NCI-H1105 treated with DMSO at 0.1 percent for 48 hours (cell line): ENCODE results near the gene SERPINA12.
A peak's percentile ranks its signal among the peaks of the same experiment; 100 is the strongest.

ENCODE experiments used
- DNase-seq: peaks from one replicate; lab custom pipeline; 2025; lab: John Stamatoyannopoulos, UW

SERPINA12 gene, protein sequence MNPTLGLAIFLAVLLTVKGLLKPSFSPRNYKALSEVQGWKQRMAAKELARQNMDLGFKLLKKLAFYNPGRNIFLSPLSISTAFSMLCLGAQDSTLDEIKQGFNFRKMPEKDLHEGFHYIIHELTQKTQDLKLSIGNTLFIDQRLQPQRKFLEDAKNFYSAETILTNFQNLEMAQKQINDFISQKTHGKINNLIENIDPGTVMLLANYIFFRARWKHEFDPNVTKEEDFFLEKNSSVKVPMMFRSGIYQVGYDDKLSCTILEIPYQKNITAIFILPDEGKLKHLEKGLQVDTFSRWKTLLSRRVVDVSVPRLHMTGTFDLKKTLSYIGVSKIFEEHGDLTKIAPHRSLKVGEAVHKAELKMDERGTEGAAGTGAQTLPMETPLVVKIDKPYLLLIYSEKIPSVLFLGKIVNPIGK

DNA sequence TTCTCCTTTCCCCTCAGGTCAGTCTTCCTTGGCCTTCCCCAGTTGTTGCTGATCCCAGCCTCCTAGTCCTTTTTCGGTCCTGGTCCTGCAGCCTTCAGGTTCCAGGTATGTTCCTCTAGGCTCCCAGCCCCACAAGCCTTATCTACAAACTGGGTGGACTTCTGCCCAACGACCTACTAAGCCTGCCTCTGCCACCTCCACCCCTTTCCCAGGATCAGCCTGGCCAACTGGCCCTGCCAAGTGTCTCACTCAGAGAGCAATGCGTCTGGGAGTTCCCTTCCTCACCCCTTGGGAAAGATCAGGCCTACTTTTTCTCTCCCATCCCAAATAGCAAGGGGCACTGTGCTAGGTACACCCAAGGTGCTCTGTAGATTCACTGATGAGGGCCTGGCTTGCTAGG, at the start of gene SERPINA12:
TSS of gene SERPINA12 (minus strand) at position 114 of the 400 bp plus-strand sequence. CDS start 11,072 bp downstream, outside the sequence.
- no peak for DNase-seq

DNA sequence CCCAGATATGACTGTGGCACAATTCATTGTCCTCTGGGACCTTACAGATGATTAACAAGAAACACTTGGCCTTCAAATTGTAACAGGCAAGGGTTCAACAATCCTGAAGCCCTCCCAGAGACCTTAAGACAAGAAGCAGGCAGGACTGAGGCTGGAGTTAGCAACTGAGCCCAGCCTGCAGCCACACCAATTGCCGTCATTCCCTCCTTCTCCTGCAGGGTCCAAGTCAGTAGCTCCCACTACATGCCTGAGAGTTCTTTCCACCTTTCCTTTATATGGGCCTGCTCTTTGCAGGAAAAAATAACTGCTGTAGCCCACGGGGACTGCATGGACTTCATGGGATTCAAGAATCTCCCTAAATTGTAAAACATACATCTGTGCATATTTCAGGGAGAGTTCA, 49.6 kb upstream of the SERPINA12 start:
- DNase-seq, result no peak

DNA sequence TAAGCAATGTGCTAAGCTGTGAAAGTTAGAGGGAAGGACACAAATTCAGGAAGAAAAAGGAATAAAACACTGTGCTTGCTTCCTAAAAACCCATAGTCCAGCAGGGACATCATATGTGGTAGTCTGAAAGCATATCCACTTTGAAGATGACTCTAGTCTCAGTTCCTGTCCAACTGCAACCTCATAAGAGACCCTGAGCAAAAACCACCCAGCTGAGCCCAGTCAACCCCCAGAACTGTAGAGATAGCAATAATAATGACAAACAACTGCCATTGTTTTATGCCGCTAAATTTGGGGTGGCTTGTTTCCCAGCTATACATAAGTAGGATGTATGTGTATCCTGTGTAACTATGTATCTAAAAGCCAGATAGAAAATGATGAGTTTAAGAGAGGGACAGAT, 48.1 kb upstream of the SERPINA12 start:
- no peak for DNase-seq

DNA sequence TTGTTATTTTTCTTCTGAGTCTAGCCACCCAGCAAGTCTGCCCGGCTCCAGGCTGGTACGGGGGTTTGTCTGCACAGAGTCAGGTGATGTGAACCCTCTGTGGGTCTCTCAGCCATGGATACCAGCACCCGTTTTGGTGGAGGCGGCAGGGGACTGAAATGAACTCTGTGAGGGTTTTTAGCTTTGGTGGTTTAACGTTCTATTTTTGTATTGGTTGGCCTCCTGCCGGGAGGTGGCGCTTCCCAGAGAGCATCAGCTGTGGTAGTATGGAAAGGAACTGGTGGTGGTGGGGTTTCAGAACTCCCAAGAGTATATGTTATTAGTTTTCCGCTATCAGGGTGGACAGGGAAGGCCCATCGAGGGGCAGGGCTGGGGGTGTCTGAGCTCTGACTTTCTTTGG, 46.7 kb upstream of the SERPINA12 start:
- no peak for DNase-seq

DNA sequence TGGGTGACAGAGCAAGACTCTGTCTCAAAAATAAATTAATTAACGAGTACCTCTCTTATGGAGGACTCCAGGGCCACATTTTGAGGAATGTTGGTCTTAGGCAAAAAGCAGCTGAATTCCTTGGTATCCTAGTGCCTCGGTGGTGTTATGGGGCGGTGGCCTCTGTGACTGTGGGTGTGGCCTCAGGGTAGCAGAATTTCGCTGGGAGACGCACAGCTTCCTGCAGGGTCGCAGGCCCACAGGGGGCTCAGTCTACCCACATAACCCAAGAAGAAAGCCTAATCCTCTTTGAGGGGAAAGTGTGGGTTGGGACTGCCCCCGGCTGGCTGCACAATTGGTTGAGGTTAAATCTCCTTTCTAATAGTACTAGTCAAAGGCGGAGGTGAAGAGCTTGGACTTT, 40.8 kb upstream of the SERPINA12 start:
- no peak for DNase-seq

DNA sequence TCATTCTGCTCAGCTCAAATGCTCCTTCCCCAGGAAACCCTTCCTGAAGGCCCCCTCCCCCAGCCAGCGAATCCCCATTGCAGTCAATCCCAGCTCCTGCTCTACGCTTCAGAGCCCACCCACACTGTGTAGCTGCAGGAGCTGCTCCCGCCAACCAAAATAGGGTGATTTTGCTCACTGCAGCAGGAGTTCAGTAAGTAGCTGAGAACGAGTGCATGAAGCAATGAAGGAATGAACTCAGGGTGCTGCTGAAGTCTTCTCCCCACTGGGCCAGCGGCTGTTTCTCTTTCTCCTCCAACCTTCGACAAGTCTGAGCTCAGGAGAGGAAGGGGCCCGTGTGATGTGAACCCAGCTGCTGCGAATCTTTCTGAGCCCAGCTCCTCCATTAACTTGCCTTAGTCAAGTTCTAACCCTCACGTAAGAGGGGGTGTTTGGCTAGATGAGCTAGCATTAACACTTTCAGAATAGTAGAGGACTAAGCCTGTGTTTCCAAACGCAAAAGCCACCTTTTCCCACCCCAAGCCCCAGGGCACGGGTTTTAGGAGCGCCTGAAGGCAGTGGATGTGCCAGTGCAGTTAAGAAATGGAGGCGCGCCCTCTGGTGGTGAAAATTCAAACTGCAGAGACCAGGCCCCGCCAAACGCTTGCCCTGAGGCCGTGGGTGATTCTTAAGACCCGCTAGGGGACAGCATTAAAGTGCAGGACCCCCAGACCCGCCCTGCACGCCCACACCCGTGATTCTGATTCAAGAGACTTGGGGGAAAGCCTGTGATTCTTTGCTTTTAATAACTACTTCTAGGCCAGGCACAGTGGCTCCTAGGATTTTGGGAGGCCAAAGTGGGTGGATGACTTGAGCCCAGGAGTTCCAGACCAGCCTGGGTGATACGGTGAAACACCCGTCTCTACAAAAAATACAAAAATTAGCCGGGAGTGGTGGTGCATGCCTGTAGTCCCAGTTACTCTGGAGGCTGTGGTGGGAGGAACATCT, 40.0 kb upstream of the SERPINA12 start:
- peak; percentile 42 for DNase-seq

DNA sequence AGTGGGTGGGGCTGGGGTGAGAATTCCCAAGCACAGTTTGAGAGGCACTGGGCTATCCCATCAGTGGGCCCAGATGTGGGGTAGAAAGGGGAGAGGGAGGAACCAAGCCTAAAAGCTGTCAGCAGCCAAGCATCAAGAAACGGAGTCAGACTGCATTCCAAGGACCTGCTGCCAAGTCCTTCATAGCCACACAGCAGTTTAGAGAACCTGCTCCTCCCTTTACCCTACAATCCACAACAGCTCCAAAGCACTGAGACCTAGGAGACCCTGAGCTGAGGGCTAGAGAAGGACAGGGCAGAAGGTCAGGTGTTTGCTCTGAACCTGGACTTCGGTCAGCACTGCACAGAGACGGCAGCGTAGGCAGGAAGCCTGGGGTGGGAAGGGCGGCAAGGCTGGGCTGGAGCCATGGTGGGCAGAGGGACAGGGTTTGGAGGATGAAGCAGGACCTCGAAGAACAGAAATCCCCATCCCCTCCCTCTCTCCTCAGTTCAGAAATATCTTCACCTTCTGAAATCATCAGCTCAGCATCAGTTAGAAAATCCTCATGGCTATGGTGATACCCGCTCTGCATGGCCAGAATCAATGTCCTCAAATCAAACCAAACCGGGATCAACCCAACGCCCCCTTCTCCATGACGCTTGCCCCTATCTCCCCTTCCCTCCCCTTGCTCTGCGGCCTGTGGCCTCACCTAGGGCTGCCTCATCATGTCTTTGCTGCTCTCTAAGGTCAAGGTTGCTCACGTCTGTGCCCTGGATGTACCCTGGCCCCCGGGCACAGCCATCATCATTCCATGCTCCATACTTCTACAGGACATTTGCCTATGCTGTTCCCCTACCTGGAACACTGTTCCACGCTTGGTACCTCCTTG, 39.1 kb upstream of the SERPINA12 start:
- no peak for DNase-seq

DNA sequence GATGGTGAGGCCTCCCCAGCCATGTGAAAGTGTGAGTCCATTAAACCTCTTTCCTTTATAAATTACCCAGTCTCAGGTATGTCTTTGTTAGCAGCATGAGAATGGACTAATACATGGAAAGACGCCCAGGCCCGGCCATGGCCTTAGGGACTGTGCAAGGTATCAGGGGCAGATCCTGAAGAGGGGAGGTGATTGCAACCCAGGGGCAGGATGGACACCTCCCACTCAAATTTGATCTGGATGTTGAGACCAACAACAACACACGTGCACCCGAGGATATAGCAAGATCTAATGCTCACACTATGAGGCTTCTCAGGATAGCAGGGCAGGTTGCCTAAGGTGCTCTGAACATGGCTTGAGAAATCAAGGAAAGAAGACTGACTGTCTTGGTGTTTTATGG, 38.5 kb upstream of the SERPINA12 start:
- no peak for DNase-seq

DNA sequence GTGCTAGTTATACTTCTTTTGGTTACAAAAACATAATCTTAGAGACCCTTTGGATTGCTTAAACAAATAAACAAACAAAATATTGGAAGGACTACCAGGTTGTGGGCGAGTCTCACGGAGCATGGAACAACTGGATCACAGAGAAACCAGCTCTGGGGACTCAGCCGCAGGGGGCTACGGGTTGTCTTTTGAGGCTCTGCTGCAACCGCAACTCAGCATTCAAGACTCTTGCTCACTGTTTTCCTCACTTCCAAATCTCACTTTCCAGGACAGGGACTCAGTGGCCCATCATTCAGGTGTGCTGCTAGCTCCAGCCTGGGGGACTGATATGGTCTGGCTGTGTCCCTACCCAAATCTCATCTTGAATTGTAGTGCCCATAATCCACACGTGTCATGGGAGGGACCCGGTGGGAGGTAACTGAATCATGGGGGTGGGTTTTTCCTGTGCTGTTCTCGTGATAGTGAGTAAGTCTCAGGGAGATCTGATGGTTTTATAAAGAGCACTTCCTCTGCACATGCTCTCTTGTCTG, 37.9 kb upstream of the SERPINA12 start:
- no peak for DNase-seq

DNA sequence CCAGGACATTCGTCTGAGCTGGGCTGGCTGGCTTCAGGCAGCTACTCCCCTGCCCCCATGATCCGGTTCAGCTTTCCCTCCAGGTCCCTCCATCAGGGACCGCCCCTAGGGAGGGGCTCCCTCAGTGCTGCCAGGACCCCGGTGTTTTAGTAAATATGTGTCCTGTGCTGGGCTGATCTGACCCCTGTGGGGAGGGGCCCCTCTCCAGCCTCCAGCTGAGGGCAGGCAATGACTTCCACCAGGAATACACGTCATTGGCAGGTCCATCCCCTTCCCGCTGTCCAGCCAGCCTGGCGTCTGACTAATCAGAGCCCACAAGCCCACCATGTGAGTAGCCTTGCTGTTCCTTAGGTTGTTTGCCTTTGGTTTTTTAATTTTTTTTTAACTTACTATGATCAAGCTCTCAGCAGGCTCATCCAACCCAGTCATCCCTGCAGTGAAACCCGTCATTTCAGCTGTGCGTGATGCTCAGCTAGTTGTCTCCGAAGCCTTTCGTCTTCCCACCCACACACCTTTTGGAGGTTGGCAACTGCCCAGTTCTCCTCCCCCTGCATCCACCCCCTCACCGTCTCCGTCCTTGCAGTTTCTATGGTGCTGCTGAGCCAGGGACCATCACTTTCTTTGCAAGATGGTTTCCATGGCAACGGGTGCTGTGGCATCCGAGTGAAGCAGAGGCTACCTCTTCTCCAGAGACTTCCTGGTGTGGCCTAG, 36.0 kb upstream of the SERPINA12 start:
- peak; percentile 6 for DNase-seq

DNA sequence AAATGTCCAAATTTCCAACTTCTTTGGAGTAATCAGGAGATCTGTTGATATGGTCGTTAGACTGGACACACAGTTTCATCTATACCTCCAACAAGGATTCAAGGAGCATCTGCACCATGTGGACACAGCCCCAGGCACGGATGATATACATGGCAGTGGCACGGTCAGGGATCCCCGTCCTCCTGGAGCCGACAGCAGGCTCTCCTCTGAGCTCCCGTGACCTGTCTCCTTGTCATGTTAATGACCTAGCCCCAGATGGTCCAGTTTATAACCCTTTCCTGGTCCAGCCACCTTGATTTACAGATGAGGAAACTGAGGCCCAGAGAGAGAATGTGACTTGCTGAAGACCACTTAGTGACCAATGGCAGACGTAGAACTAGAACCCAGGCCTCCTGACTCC, 35.5 kb upstream of the SERPINA12 start:
- DNase-seq, result no peak

DNA sequence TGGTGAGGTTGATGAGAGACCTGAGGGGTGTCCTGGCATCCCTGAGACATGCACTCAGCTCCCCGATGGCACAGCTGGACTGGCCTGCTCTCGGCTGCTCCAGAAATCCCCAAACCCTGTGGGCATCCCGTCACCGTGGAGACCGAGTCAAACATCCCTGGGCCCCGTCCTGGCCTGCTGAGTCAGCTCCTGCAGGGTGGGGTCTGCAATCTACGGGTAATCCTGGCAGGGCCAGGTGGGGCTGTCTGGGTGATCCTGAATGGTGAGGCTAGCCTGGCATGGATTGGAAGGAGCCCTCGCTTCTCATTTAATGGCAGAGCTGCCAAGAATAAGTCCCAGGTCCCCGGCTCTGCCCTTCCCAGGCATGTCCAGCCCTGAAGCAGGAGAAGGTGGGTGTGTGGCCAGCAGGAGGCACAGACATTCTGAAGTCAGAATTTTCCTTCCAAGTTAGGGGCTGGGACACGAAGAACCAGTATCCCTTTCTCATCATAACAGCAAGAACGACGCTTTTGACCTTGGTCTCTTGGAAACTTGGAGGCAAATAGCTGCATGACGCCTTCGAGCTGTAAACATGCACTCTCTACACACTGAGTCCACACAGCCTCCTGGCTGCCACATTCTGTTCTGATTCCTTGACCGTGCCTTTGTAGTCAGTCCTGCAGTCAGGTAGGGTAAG, 34.3 kb upstream of the SERPINA12 start:
- DNase-seq, result no peak

DNA sequence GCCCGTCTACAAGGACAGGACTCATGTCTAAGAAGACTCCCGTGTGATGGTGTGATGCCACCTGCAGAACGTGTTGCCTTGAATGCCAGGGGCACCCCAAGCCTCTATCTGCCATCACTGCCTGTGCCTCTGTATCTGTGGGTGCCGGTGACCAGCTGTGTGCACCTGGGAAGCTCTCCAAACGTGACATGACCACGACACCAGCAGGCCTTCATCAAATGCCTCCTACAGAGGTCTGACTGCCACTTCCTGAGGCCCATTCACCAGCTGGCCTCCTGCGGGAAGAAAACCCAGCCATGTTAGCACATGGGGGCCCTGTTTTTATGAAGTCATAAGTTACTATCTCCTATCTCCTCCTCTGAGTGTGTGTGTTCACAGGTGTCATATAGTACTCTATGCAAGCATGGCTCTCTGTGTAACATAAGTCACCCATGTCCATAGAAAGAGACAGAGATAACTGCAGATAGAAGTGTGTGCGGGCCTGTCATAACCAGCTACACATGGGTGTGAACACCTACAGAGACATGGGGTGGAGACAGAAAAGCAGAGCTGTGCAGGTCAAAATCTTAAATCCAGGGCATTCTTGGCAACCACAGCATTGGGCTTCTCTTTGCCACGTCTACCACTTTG, 33.7 kb upstream of the SERPINA12 start:
- DNase-seq, result no peak

DNA sequence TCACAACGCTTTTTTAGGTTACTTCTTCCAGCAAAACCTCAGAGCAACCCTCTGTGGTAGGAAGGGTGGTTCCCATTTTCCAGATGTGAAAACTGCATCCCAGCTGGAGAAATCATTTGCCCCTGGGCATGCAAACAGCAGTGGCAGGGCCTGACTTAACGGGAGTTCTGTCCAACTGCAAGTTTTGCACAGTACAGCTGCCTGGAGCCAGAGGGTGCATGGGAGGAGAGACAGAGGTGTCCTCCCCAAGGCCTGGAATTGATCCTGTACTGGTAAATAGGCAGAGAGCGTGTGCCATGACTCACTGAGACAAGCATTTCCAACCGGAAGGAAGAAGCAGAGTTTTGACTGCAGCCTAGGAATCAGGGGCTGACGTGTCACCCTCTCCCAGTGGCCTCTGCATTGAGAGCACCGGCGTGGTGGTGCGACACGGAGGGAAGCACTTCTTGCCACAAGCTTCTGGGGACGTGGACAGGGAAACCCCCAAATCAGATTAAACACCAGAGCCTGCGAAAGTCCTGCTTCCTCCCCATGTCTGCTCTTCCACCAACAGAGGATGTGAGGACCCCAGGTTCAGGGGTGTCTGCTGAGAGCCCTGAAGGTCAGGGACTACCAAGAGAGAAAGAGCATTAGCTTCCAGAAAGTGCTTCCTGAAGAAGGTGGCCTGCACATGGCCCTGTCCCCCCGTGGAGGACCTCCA, 33.0 kb upstream of the SERPINA12 start:
- no peak for DNase-seq

DNA sequence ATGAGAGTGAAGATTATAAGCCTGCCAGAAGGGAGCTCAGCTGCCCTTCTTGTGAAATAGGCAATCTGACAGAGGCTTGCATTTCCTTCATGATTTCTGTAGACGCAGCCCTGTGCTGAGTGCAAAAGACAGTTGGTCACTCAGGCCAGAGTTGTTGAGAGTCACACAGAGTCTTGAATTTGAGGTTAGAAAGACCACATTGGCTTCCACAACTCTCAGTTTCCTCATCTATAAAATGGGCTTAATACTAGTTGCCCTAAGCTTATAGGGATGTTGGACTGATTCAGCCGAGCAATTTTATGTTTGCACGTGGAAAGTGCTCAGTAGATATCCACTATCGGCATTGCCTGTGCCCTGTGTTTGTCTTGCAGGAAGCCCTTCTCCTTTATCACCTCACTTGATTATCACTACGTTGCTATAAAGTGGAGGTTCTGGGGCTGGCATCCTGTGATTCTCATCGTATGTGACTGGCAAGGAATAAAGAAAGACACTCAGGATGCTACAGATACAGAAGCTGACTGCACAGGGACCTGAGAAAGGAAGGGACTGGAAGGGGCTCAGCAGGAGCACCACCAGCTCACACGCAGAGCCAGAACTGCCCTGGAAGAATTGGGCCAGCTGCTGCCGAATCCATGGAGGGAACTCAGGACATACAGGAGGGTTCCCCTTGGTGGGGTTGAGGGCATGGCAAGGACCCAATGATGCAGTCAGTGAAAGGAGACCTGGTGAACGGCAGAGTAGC, 32.1 kb upstream of the SERPINA12 start:
- DNase-seq, result no peak

DNA sequence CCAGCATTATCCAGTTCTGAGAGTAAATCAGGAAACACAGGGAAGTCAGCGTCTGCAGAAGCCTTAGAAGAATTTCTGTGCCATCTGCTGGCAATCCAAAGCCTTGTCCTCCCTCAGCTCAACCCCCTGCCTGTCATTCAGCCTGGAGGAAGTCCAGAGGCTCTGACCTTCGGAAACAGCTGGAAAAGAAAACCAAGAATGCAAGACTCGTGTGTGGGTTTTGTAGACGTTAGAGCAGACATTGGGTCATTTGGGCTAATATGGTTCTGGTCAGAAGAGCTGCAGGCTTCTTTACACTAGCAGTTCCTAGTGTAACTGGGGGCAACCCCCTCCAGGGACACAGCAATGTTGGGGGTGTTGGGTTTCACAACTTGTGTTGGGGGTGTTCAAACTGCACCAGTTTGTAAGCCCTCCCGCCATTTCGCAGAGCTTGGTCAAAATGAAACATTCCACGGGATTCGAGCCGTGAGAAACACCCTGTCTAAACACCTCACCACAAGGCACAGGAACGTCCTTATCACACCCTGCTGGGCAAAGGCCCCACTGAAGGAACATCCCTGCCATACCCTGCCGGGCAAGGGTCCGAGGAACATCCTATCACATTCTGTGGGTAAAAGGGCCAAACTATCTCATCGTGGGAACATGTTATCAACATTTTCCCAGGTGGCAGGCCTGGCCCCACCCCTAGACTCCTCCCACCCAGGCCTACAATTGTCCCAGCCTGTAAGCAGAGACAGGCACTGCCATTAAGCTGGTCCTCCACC, 30.9 kb upstream of the SERPINA12 start:
- DNase-seq, result no peak

DNA sequence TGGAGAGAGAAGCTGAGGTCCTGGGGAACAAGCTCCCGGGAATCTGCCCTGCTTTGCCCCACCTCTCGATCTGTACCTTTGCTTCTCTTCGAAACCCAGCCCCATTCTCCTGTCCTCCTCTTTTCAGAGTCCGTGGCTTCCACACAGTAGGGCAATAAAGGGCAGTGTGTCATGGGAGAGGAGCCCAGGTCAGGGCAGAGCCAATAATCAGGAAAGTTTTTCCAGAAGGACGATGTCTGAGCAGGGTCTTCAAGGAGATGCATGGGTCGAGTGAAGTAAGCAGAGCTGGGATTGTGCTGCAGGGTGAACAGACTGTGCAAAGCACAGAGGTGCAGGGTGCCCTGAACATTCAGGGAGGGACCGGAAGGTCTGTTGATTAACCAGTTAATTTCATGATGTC, 29.9 kb upstream of the SERPINA12 start:
- DNase-seq, result no peak
